GM21529 (cell line): ENCODE measurements around the gene RTL9.
"Not testable (repeated sequence)": the region's sequence is repeated elsewhere in the genome, so short reads cannot be mapped to it uniquely, and the experiment has no call there.

Experiments
- ATAC-seq: cut with Tn5 transposase; IDR thresholded peaks from one replicate; pipeline ENCODE4 v1.9.1; 2021; ENCODE audit not compliant: unreplicated experiment

Gene RTL9

DNA sequence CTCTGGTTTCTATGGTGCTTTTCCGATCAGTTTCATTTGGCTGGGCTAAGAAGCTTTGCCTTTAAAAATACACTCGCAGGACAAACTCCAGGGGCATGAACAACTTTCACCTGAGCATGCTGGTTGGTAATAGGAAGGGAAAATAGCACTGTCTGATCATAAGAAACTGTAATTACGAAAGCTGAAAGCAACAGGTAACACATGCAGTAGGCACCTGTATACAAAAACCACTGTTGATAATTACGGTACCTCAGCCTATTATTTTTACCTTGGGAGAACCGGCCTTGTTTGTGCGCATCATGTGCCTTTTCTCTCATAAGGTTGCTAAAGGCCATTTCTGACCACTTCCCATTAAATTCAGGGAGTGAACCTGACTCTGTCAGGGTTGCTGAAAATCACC is 45.7 kb downstream of the RTL9 start:
- no peak for ATAC-seq

DNA sequence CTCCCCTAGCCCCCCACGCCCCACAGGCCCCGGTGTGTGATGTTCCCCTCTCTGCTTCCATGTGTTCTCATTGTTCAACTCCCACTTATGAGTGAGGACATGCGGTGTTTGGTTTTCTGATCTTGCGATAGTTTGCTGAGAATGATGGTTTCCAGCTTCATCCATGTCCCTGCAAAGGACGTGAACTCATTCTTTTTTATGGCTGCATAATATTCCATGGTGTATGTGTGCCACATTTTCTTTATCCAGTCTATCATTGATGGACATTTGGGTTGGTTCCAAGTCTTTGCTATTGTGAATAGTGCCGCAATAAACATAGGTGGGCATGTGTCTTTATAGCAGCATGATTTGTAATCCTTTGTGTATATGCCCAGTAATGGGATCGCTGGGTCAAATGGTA is 47.6 kb downstream of the RTL9 start:
- ATAC-seq, result not testable (repeated sequence)

DNA sequence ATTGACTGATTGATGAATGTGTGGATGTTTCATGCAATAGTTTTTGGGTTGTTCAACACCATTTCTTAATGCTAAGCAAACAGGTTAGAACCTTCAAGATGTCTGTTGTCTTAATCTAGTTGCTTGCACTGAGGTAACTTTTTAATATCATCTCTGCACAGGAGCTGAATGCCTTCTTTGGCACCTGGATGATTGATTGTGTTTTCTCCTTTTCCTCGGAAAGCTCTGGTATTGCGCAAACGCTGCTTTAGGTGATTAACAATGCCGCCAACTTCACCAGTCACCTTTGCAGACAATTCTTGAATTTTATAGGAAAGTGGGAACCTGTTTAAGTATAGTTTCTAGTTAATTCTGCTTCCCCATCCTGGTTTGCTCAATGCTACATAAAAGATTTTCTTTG is 48.2 kb downstream of the RTL9 start:
- no peak for ATAC-seq

DNA sequence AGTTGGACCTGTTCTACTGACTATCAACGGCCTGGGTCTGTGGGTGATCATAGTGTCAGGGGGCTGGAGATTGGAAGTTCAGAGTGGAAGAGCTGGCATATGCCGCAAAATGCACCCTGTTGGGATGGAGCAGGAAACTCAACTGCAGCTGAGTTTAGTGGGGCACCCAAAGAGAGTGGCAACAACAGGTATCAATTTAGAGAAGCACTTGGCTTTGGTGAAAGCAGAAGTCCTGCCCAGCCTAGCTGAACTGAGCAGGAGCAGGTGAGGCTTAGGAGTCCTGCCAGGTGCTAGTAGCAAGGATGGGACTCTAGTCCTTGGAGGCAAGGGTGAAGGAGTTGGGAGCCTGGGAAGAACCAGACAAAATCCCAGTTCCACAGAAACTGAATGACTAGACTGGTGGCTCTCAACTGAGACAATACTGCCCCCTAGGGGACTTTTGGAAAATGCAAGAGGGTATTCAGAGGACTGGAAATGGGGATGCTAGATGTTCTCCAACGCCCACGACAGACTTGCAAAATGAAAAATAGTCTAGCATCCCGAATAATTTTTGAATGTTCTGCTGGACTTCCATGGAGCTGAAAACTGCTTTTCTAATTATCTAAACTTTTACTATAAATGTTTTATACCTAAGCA is 49.4 kb downstream of the RTL9 start:
- ATAC-seq, result peak; percentile 59
